SKM-1 treated with dmso at 0.1 percent for 144 hours (cell line): ENCODE results near the gene GARIN5A.
A peak's percentile ranks its signal among the peaks of the same experiment; 100 is the strongest.
"Not testable (repeated sequence)": the region's sequence is repeated elsewhere in the genome, so short reads cannot be mapped to it uniquely, and the experiment has no call there.

Experiments
- DNase-seq: peaks from one replicate; lab custom pipeline; 2025; ENCODE audit not compliant: unreplicated experiment; lab: John Stamatoyannopoulos, UW

The GARIN5A gene

GRCh38 chr19:50465986-50466705, 10.5 kb downstream of the GARIN5A start:
- no peak for DNase-seq

- DNase-seq: no peak
Measured at GRCh38 chr19:50465000-50465399, 11.6 kb downstream of the GARIN5A start.

DNA sequence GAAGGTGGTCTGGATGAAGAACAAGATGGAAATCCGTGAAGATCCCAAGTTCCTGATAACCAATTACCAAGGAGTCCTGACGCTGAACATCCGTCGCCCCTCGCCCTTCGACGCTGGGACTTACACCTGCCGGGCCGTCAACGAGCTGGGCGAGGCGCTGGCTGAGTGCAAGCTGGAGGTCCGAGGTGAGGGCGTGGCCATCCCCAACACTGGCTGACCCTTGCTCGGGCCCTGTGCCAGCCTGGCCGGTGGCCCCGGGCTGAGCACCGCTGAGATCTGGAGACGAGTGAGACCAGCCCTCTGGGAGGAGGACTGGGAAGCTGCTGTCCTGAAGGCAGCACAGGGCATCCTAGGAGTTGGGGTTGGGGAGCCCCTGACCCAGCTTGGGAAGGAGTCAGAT, 12.3 kb downstream of the GARIN5A start:
- no peak for DNase-seq

DNA sequence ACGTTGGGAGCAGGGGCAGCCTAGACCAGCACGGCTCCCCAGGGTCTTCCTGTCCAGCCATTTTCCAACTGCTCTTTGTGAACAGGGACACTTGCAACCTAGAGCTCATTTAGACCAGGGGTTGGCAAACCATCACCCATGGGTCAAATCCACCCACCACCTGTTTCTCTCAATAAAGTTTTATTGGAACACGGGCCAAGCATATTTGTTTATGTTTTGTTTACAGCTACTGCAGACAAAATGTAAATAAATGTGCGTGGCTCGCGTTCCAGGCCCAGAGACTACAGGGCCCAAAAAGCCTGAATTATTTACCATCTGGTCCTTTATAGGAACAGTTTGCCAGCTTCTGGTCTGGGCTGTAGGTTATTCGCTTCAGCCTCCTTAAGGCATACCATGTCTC, 13.7 kb downstream of the GARIN5A start:
- no peak for DNase-seq

DNA sequence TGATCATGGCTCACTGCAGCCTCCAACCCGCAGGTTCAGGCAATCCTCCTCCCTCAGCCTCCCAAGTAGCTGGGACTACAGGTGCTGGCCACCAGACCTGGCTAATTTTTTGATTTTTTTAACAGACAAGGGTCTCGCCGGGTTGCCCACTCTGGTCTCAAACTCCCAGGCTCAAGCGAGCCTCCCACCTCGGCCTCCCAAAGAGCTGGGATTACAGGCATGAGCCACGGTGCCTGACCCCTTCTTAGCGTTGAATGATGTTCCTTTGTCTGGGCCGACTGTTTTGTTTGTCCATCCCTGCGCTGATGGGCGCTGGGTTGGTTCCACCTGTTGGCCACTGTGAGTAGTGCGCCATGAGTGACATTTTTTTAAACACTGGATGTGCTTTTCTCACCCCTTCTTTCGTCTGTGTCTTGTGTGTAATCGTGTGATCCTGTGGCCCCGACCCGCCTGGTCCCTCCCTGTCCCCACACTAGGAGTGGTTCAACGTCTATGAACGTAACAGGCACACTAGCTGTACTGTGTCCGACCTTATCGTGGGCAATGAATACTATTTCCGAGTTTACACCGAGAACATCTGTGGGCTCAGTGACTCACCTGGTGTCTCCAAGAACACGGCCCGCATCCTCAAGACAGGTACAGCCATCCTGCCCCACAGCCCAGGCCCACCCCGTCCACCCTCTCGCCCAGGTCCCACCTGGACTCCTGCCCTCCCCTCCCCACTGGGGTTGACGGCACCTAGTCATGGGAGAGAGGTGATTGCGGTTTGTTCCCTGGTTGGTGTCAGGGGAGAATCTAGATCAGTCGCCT, 15.4 kb downstream of the GARIN5A start:
- peak; percentile 16 for DNase-seq

DNA sequence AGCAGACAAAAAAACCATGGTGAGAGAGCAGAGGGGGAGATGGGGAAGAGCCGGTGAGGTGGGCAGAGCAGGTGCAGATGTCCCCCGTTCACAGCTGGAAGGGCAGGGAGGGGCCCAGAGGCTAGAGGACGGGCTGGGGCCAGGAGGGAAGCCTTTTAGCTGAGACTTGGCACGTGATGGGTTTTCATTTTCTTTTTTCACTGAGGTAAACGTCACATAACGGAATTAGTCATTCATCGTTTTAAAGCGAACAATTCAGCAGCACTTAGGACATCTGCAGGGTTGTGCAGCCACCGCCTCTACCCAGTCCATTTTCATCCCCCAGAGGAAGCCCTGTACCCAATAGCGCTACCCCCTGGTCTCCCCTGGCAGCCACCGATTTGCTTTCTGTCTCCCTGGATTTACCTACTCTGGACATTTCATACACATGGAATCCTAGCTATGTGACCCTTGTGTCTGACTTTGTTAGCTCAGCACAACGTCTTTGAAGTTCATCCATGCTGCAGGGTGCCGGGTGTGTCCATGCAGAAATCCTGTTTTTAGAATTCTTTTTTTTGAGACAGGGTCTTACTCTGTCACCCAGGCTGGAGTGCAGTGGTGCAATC, 16.4 kb downstream of the GARIN5A start:
- DNase-seq: no peak

- DNase-seq: no peak
Measured at GRCh38 chr19:50459638-50460037, 17.0 kb downstream of the GARIN5A start.

DNA sequence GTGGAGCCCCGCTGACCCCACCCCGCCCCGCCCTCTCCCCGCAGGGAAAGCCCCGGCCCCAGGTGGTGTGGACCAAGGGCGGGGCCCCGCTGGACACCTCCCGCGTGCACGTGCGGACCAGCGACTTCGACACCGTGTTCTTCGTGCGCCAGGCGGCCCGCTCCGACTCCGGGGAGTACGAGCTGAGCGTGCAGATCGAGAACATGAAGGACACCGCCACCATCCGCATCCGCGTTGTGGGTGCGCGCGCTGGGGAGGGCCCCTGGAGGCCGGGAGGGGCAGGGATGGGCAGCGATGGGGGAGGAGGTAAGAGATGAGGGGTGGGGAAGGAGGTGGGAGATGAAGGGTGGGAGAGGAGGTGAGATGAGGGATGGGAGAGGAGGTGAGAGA, 17.6 kb downstream of the GARIN5A start:
- no peak for DNase-seq

GRCh38 chr19:50458396-50459066, 18.1 kb downstream of the GARIN5A start:
- DNase-seq: no peak

DNA sequence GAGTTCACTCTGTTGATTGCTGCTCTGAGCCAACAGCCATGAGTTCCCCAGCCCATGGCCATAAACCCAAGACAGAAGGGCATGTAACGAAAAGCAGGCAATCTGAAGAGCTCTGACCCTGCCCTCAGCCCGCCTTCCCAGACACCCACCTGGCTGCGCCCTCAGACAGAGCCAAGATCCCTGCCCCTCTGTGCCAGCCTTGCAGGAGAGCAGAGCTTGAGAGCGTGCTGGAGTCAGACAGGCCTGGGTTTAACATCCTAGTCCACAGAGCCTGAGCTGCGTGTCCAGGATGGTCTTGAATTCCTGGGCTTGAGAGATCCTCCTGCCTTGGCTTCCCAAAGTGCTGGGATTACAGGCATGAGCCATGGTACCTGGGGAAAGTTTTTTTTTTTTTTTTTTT, 19.3 kb downstream of the GARIN5A start:
- no peak for DNase-seq

- no peak for DNase-seq
Measured at GRCh38 chr19:50455992-50456391, 20.7 kb downstream of the GARIN5A start.

GRCh38 chr19:50453243-50453642, 23.4 kb downstream of the GARIN5A start:
- no peak for DNase-seq

DNA sequence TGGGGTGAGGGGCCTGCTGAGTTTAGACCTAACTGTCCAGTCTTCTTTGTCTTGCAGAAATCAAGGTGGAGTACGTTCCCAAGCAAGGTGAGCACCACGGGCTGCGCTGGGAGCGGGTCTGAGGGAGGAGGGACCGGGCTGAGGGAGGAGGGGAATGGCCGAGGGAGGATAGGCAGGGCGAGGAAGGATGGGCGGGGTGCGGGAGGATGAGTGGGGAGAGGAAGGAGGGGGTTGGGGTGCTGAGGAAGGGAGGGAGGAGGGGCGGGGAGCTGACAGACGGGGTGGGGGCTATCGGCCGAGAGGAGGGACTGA, 25.5 kb downstream of the GARIN5A start:
- no peak for DNase-seq

DNA sequence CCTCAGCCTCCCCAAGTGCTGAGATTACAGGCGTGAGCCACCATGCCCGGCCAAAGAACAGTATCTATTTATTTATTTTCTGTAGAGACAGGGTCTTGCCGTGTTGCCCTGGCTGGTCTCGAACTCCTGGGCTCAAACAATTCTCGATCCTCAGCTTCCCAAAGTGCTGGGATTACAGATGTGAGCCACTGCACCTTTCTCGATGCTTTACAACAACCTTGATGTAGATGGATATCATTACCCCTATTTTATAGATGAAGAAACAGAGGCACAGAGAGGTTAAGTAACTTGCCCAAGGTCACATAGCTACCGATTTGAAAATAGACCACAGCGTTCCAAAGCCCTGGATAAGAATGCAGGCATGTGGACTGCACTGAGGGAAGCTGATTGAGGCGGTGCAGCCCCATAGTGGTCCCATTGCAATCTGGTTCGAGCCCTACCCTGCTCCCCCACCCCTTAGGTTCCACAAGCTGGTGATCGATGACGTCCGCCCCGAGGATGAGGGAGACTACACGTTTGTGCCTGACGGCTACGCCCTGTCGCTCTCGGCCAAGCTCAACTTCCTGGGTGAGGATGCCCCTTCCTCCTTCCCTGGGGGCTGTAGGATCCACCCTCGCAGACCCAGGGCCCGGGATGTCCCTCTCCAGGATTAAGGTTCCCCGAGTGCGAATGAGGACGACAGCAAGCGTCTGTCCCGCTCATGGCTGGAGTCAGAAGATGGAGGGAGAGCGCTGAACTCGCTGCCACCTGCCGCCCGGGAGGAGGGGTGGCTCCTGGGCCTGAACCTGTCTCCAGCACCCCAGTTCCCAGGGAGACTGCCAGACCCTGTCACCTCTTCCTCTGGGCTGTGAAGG, 26.1 kb downstream of the GARIN5A start:
- DNase-seq: no peak

DNA sequence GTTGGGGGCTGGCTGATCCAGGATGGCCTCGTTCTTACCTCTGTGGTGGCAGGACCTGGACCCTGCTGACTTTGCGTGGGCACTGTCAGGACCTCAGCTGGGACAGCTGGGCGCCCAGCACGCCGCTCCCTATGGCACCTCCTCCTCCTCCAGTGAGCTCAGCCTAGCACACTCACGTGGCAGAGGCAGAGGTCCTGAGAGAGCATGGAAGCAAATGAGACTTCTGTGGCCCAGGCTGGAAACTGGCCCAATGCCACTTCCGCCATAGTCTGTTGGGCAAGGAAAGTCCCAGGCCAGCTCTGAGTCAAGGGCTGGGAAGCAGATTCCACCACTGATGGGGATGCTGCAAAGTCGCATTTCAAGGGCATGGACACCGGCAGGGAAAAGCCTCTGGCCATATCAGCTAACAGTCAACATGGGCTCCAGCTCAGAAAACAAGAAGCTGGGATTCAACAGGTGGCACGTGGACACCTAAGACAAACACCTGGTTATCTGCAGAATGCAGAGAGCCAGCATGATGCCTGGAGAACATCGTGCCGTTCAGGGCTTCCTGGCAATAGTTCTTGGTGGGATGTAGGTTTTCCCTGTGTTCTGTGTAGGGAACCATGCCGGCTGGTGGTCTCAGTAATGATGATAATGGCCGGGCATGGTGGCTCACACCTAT, 27.3 kb downstream of the GARIN5A start:
- DNase-seq: no peak

GRCh38 chr19:50447750-50448149, 28.9 kb downstream of the GARIN5A start:
- no peak for DNase-seq

GRCh38 chr19:50447053-50447452, 29.6 kb downstream of the GARIN5A start:
- no peak for DNase-seq

DNA sequence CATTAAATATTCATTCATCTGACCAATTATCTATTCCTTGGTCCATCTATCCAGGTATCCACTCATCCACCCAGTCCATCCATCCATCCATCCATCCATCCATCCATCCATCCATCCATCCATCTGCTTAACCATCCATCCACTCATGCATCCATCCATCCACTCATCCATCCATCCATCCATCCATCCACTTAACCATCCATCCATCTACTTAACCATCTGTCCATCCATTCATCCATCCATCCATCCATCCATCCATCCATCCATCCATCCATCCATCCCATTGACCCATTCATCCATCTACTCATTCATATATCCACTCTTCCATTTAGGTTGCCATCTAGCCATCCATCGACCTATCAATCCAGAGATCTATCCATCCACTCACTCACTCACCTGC, 32.6 kb downstream of the GARIN5A start:
- no peak for DNase-seq

DNA sequence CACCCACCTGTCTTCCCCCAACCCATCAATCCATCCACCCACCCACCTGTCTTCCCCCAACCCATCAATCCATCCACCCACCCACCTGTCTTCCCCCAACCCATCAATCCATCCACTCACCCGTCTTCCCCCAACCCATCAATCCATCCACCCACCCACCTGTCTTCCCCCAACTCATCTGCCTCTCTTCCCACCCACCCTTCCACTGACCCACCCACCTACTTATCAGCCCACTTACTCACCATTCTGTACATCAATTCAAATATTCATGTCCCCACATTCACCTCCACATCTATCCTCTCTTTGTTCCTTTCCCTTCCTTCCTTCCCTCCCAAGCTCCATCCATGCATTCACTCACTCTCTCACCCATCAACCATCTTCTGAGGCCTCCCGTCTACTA, 37.5 kb downstream of the GARIN5A start:
- DNase-seq: not testable (repeated sequence)

- DNase-seq: no peak
Measured at GRCh38 chr19:50437862-50438449, 38.7 kb downstream of the GARIN5A start.
